ENCODE data around the gene BLM.

GRCh38 chr15:90780916-90781315 lies 63.8 kb downstream of the BLM start:
- TF ChIP-seq TAF1 (CRISPR knock-in tag; IDR thresholded peaks at IDR 0.05), result no peak
- TF ChIP-seq MED1 (CRISPR knock-in tag; IDR thresholded peaks at IDR 0.05), result no peak
- TF ChIP-seq FOXC1 (CRISPR knock-in tag; IDR thresholded peaks at IDR 0.05; ENCODE audit: borderline replicate concordance), result no peak
- TF ChIP-seq EP300 (IDR thresholded peaks at IDR 0.05; ENCODE audit: low read depth in 2 of 2, low read length in 2 of 2), result no peak
- no peak for TF ChIP-seq EP300 (CRISPR knock-in tag; IDR thresholded peaks at IDR 0.05; ENCODE audit: borderline replicate concordance)
- TF ChIP-seq U2AF1 (optimal IDR thresholded peaks at IDR 0.05; ENCODE audit: low read depth, low read length), result no peak
- no peak for TF ChIP-seq THYN1 (CRISPR knock-in tag; IDR thresholded peaks at IDR 0.05; ENCODE audit: borderline replicate concordance, low read depth)
- no peak for TF ChIP-seq FOXO1 (CRISPR knock-in tag; IDR thresholded peaks at IDR 0.05)
- TF ChIP-seq ZNF138 (CRISPR knock-in tag; IDR thresholded peaks at IDR 0.05; ENCODE audit: low read depth), result no peak
- TF ChIP-seq CTCF (CRISPR knock-in tag; IDR thresholded peaks at IDR 0.05), result no peak
- TF ChIP-seq MED13 (CRISPR knock-in tag; IDR thresholded peaks at IDR 0.05), result no peak
- TF ChIP-seq ZSCAN20 (CRISPR knock-in tag; IDR thresholded peaks at IDR 0.05; ENCODE audit: borderline replicate concordance), result no peak
- no peak for TF ChIP-seq NKX3-1 (CRISPR knock-in tag; IDR thresholded peaks at IDR 0.05)
- TF ChIP-seq ZNF282 (IDR thresholded peaks at IDR 0.05; ENCODE audit: partially characterized antibody), result no peak

Data from HepG2 (cell line).